Uterus (tissue), 4 donors: Measurements from ENCODE around the gene PTGER2. TPM values are rescaled to one million over a fixed set of nuclear protein-coding genes. Genes with fewer than 3 reads are reported as not detected.

Experiments
- DNase-seq, 2 donors: peaks; one replicate each; pipeline ENCODE4 v3.0.0-alpha.2; 2019 to 2020
- H3K27ac ChIP-seq, 2 donors: fragments of 200-600 bp; sonication (generic); 1 replicate in 1 of 2; 2 replicates in 1 of 2; pipeline ENCODE4 v1.5.1; 2016 to 2018
- H3K27me3 ChIP-seq, 2 donors: fragments of 200-600 bp; sonication (generic); one replicate each; pipeline ENCODE4 v1.5.1; 2018 to 2019; ENCODE audit warnings: control low read depth in 1 of 2
- H3K36me3 ChIP-seq, 2 donors: fragments of 200-600 bp; sonication (generic); one replicate each; pipeline ENCODE4 v1.5.1; 2019; ENCODE audit warnings: control low read depth in 1 of 2
- H3K4me1 ChIP-seq, 2 donors: fragments of 200-600 bp; sonication (generic); one replicate each; pipeline ENCODE4 v1.5.1; 2018 to 2019; ENCODE audit warnings: control low read depth in 1 of 2
- H3K4me3 ChIP-seq, 2 donors: fragments of 200-600 bp; sonication (generic); 1 replicate in 1 of 2; 2 replicates in 1 of 2; pipeline ENCODE4 v1.5.1; 2018 to 2019; ENCODE audit warnings: mild to moderate bottlenecking in 1 of 2
- H3K9me3 ChIP-seq, 2 donors: fragments of 200-600 bp; sonication (generic); one replicate each; pipeline ENCODE4 v1.5.1; 2019; ENCODE audit warnings: control low read depth in 1 of 2
- CTCF ChIP-seq, 4 experiments: fragments of 200-600 bp in 2 of 4; fragments of 450-650 bp in 2 of 4; sonication (generic) in 2 of 4; IDR thresholded peaks; one replicate each; pipeline ENCODE4 v1.5.1; 2016 to 2019; ENCODE audit warnings: antibody characterized with exemption in 4 of 4, mild to moderate bottlenecking in 2 of 4, moderate library complexity in 1 of 4
- POLR2A ChIP-seq, 2 donors: fragments of 450-650 bp; IDR thresholded peaks; one replicate each; pipeline ENCODE4 v1.6.1; 2016; ENCODE audit warnings: antibody characterized with exemption in 2 of 2, mild to moderate bottlenecking in 1 of 2, moderate library complexity in 1 of 2
- intact Hi-C: fragments of 100-400 bp; cut with DNase I; formaldehyde crosslinking; loops from one replicate; pipeline ENCODE4 v1.15.1; 2023; ENCODE audit warnings: low total_unique reads
- total RNA-seq, 4 donors: library from RNA; depleted of rRNA in 3 of 4; stranded (reverse); fragments of >200 nt in 3 of 4; gene quantifications; one replicate each; pipeline versions ENCODE4 v1.1.0 to v1.2.4, GENCODE V29; 2014 to 2023
- donor health status: DM: yes; HTN: yes; CAD: no.

Gene PTGER2
- total RNA-seq, 4 donors from 2014 or later, result 1.5 to 7.1 (median 4.7) TPM

GRCh38 chr14:52328276-52328675 lies 14.2 kb downstream of the PTGER2 start:
- no peaks in the 10 kb centered on the region for H3K36me3 ChIP-seq
- no peaks in the 10 kb centered on the region for H3K27me3 ChIP-seq
- H3K27ac ChIP-seq, result no peak overlapping the region
- no peak for DNase-seq
- H3K4me3 ChIP-seq, result no peak overlapping the region
- no peak for TF ChIP-seq CTCF (IDR thresholded peaks at IDR 0.05)
- TF ChIP-seq POLR2A (IDR thresholded peaks at IDR 0.05), result no peak
- H3K4me1 ChIP-seq, result peaks cover 0 to 8% of the 10 kb centered on the region in 2 donors
- intact Hi-C loops, result no loop called here
- H3K9me3 ChIP-seq, result no peaks in the 10 kb centered on the region

DNA sequence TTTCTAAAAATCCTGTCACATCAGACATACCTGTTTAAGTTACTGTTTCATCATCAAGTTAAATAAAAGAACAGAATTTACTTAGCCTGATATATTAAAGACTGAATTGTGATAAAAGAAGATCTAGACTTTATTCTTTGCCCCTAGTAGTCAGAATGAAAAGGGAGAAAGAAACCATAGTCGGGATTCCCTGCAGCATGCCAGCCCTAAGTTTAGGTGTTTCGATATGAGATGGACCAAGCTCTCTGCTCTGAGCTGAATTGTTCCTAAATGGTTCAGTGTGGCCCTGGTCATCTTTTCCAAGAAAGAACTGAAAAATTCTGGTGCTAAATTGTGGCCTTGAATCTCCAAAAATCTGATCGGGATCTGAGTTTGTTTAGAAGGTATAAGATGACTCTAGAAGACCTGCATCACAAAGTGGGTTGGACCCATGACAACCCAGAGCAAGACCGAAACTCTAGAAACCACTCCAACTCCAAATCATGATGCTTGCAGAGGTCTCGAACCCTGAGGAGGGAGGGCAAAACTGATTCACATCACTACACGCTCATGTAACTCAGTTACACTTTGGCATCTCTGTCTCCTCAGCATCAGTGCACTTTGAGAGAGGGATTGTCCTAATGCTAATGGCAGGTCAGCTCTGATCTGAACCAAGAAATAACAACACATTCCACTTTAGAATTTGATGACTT lies 15.7 kb downstream of the PTGER2 start:
- Histone ChIP-seq H3K9me3 (no peaks in the 10 kb centered on the region), H3K27me3 (no peaks in the 10 kb centered on the region), H3K4me1 (peaks cover 0 to 8% of the 10 kb centered on the region in 2 donors), H3K36me3 (no peaks in the 10 kb centered on the region), H3K4me3 (no peak overlapping the region), H3K27ac (no peak overlapping the region)
- intact Hi-C loops, result no loop called here
- no peak for DNase-seq
- TF ChIP-seq POLR2A (IDR thresholded peaks at IDR 0.05) (no peak), CTCF (IDR thresholded peaks at IDR 0.05) (no peak)

GRCh38 chr14:52332269-52332668 lies 18.2 kb downstream of the PTGER2 start:
- H3K36me3 ChIP-seq, result no peaks in the 10 kb centered on the region
- peaks cover 0 to 8% of the 10 kb centered on the region in 2 donors for H3K4me1 ChIP-seq
- H3K27me3 ChIP-seq, result no peaks in the 10 kb centered on the region
- intact Hi-C loops, result no loop called here
- peak overlapping the region; percentile 33 to 55 for H3K27ac ChIP-seq
- no peak for DNase-seq
- no peaks in the 10 kb centered on the region for H3K9me3 ChIP-seq
- TF ChIP-seq POLR2A (IDR thresholded peaks at IDR 0.05) (no peak), CTCF (IDR thresholded peaks at IDR 0.05) (no peak)
- H3K4me3 ChIP-seq, result no peak overlapping the region

DNA sequence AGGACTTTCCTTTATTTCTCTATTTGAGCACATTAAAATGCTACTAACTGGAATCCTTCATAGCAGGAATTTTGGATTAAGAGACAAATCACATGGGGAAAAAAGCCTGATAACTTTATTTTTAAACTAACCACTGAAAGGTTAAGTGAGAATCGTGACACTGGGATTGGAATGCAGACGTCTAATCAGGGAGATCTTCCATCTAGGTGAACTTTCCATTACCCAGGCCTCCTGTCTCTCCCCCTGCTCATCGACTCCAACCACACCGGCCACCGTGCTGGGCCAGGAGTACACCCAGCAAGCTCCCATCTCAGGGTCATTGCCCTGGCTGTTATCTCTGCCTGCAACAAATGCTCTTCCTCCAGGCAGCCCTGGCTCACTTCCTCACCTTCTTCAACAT lies 19.0 kb downstream of the PTGER2 start:
- H3K9me3 ChIP-seq, result no peaks in the 10 kb centered on the region
- no peak for DNase-seq
- H3K27me3 ChIP-seq, result no peaks in the 10 kb centered on the region
- TF ChIP-seq CTCF (IDR thresholded peaks at IDR 0.05) (no peak), POLR2A (IDR thresholded peaks at IDR 0.05) (no peak)
- peak overlapping the region; percentile 27 to 33 for H3K27ac ChIP-seq
- peaks cover 0 to 8% of the 10 kb centered on the region in 2 donors for H3K4me1 ChIP-seq
- no peak overlapping the region for H3K4me3 ChIP-seq
- intact Hi-C loops, result no loop called here
- no peaks in the 10 kb centered on the region for H3K36me3 ChIP-seq

GRCh38 chr14:52333823-52334657 lies 19.9 kb downstream of the PTGER2 start:
- Histone ChIP-seq H3K9me3 (no peaks in the 10 kb centered on the region), H3K4me1 (peaks cover 0 to 8% of the 10 kb centered on the region in 2 donors), H3K27me3 (no peaks in the 10 kb centered on the region), H3K36me3 (no peaks in the 10 kb centered on the region), H3K4me3 (no peak overlapping the region), H3K27ac (no peak overlapping the region)
- intact Hi-C loops, result no loop called here
- no peak for TF ChIP-seq CTCF (IDR thresholded peaks at IDR 0.05)
- no peak for TF ChIP-seq POLR2A (IDR thresholded peaks at IDR 0.05)
- DNase-seq, result no peak
